Activated CD8-positive, alpha-beta memory T cell treated with anti-CD3 and anti-CD28 coated beads for 24 hours (primary cell): ENCODE results near the gene AFAP1L2.

Source experiments
- DNase-seq: peaks from one replicate; pipeline ENCODE4 v3.0.0-alpha.2; 2020

Gene AFAP1L2

DNA sequence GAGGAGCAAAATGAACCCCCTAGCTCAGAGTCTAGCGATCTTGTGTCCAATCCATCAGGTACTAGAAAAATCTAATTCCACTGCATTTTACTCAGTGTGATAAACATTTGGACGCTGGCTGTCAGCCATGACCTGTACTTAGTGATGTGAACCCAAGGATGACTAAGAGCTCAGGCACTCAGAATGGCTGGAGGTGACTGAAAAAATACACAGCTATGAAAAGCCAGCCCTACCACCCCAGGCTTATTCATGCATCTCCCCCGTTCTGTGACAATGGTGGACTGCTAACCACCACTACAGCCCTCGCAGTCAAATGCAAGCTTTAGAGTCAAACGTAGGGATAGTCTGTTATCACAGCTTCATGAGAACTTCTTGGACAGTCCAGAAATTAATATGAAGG is 14.9 kb downstream of the AFAP1L2 start:
- DNase-seq: no peak

- no peak for DNase-seq
Observed at GRCh38 chr10:114388275-114388674, 16.0 kb downstream of the AFAP1L2 start.

DNA sequence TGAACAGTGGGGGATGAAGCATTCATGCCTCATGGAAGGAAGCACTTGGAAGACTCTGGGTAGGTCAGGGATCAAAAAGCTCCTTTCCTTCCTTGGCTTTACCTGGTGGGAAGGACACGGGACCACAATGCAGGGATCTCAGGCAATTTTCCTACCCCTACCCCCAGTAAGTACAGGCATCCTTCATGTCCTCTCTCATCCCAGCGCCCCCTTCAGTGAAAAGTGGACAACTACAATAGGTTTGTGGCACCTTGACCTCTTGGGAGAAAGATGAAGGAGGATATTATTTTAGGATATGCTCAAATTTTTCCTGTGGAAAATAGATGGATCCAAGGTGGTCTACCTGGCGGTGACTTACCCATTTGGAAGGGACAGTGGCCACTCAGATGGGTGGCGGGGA is 16.5 kb downstream of the AFAP1L2 start:
- DNase-seq: no peak

GRCh38 chr10:114386452-114386851 is 17.9 kb downstream of the AFAP1L2 start:
- no peak for DNase-seq

GRCh38 chr10:114385557-114385956 is 18.7 kb downstream of the AFAP1L2 start:
- DNase-seq: no peak

- no peak for DNase-seq
Observed at GRCh38 chr10:114384601-114385000, 19.7 kb downstream of the AFAP1L2 start.

- no peak for DNase-seq
Observed at GRCh38 chr10:114384181-114384580, 20.1 kb downstream of the AFAP1L2 start.

DNA sequence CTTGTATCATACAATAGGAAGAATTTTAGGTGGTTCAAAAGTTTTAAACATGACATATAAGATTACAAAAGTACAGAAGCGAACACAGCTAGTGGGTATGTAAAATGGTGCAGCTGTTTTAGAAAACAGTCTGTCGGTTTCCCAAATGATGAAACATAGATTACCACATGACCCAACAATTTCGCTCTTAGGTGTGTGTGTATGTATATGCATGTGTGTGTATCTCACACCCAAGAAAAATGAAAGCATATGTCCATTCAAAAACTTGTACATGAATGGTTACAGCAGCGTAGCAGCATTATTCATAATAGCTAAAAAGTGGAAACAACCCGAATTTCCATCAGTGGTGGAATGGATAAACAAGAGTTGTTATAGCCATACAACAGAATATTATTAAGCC is 23.5 kb downstream of the AFAP1L2 start:
- no peak for DNase-seq

DNA sequence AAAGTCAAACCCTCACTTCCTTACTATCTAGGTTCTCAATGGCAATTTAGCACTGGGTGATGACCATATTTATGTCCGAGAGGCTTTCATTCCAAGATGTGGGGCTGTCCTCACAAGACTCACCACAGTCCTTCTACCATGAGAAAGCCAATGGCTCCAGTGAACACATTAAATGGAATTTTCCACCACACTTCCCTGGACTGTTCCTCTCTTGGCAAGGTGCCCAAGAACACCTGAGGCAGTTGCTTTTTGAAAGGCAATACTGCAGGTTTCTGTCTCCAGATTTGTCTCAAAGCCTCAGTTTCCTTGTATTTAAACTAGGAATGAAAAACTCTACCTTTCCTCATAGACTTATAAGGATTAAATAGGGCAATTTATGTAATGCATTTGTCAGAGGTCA is 24.2 kb downstream of the AFAP1L2 start:
- DNase-seq: no peak

- DNase-seq: no peak
Observed at GRCh38 chr10:114379631-114380041, 24.7 kb downstream of the AFAP1L2 start.

DNA sequence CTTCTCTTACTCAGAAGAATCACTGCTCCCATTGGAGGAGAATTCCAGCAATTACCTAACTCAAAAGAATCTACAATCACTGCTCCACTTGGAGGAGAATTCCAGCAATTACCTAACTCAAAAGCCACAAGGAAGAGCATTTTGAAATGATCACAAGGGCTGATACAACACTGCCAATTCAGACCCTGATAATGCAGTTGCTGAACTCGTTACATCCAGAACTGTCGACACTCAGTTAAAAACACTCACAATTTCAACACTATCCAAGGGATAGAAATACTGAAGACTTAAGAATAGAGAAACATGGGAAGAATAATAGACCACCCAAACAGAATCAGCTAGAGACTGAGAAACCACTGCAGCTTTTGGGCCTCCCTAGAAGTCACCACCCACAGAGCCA is 27.8 kb downstream of the AFAP1L2 start:
- DNase-seq: no peak

- DNase-seq: no peak
Observed at GRCh38 chr10:114375047-114375446, 29.3 kb downstream of the AFAP1L2 start.

GRCh38 chr10:114374053-114374791 is 30.1 kb downstream of the AFAP1L2 start:
- DNase-seq: no peak

DNA sequence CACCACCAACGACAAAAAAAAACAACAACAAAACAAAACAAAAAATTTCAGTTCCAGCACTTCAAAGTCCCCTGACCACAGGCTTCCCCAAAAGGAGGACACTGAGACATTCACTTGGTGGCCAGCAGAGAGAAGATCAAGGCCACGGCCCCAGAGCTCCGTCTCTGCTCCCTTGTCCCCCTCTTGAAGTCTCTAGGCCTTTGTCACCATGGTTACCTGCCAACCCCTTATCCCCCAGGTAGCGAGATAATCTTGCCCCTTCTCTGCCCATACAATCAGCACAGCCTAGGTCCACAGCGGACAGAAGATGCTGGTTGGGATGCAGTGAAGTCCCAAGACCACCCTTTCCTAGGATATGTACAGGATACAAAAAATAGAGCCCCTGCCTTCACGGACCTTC is 30.7 kb downstream of the AFAP1L2 start:
- DNase-seq: no peak

GRCh38 chr10:114372995-114373394 is 31.3 kb downstream of the AFAP1L2 start:
- DNase-seq: no peak

DNA sequence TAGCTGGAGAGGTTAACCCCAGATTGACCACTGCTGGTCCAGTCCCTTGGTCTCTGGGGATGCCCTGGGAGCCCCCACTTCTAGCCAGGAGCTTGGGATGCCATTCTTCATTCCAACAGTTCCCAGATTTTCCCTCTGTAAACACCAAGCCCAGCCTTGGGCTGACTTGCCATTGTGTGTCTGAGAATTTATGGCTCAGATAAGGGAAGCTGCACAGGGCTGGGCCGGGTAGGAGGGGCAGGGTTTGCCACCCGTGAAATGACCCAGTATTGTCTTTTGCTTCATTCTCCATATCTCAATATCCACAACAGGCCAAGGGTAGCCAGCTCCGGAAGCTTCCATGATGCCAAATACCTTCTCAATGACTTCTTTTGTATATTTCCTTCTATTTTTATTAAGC is 32.1 kb downstream of the AFAP1L2 start:
- DNase-seq: no peak

GRCh38 chr10:114370966-114371365 is 33.3 kb downstream of the AFAP1L2 start:
- DNase-seq: no peak

DNA sequence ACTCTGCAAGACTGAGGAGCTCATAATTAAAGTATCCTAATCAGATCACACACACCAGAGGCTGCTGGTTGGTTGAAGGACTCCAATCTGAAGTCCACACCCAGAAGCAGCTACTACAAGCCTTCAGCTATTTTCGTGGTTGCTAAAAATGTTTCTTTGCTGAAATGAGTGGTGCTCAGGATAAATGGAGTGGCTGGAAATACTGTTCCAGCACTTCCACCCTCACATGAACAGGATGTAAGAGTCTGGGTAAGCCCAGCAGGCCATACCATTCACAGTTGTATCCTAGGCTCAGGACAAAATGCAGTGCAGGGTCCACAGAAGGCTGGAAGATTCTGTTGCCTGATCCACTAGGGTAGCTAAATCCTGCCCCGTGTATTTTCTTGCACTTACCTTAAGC is 34.1 kb downstream of the AFAP1L2 start:
- DNase-seq: no peak

- no peak for DNase-seq
Observed at GRCh38 chr10:114368057-114368391, 36.3 kb downstream of the AFAP1L2 start.

DNA sequence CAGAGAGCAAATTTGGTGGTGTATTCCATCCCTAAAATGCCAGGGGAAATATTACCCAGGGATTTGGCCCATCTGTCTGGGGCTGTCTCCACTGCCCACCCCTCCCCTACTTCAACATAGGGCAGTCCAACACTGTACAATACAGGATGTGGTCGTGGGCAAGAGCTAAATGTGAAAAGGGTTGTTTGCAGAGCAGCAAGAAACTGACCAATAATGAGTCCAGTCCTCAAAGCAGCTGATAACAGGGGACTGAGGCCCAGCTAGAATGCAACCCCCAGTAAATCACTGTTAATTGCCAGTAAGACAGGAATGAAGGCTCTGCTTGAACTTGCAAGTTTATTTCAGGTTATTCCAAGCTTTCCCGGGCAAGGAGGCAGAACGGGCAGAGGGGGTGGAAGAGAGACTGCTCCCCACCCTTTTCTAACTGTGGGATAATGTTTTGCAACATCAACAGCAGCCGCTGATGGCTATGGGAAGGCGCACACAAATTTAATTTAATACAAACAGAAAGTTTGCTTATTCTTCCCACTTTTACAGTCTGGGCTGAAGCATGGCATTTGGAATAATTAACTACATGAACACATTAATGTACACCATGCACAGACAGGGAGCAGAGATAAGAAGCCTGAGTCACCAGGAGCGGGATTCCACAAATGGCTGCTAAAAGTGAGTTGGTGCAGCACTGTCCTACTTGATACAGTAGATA is 36.8 kb downstream of the AFAP1L2 start:
- no peak for DNase-seq

- DNase-seq: no peak
Observed at GRCh38 chr10:114364726-114365125, 39.6 kb downstream of the AFAP1L2 start.

- no peak for DNase-seq
Observed at GRCh38 chr10:114363745-114364454, 40.4 kb downstream of the AFAP1L2 start.

DNA sequence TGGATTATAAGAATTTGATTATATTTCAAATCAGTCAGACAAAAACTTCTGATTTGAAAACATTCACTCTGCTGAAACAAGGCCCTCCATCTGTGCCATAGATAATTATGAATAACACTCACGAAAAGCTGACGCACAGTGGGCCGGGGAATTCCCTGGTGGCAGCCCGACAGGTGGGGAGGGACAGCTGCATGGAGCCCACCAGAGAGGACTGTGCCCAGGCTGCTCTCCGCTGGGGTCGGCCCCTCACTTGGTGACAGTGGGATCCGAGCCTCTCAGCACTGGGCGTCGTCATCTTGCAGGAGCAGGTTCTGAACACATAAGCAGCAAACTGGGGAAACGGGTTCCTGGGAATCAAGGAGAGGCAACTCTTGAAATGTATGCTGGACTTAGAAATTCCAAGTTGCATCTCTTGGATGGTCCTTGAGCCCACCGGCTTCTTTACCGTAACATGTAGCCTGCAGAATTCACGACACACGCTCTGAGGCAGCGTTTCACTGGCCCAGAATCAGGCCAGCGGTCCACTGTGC is 41.4 kb downstream of the AFAP1L2 start:
- no peak for DNase-seq

DNA sequence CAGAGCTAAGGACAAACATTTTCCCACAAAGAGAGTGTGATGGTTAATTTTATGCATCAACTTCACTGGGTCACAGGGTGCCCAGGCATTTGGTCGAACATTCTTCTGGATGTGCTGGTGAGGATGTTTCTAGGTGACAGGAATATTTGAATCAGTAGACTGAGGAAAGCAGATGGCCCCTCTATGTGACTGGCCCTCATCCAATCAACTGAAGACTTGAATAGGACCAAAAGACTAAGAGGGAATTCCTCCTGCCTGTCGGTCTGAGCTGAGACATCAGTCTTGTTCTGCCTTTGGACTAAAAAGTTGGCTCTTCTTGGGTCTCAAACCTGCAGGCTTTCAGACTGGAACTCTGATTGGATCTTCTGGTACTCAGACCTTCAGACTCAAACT is 44.4 kb downstream of the AFAP1L2 start:
- no peak for DNase-seq
